Heart left ventricle (tissue), 13 donors: ENCODE results near the gene SLC25A21.

Experiments used
- CTCF ChIP-seq, 12 donors: fragments of 200-600 bp; sonication (generic) in 4 of 12; IDR thresholded peaks; one replicate each; pipeline versions ENCODE4 v1.5.0 to v1.8.0; 2018 to 2022; ENCODE audit warnings: antibody characterized with exemption in 12 of 12, mild to moderate bottlenecking in 5 of 12
- POLR2A ChIP-seq, 2 donors: fragments of 450-650 bp; IDR thresholded peaks; one replicate each; pipeline ENCODE4 v1.6.1; 2017; ENCODE audit warnings: antibody characterized with exemption in 2 of 2, mild to moderate bottlenecking in 2 of 2, moderate library complexity in 2 of 2
- donor health status: ischemic (EF 13 %, LVEDD 7.1; RV severe dilation, severe dysfunction).
- donor health status: DM: no; HTN: yes; CAD: no.
- donor health status: DM: no; HTN: no; CAD: no.
- donor health status: ischemic (EF 25% LVEDD 6.9; RV normal size, moderate dysfunction).
- donor health status: ischemic (EF 25% LVEDD 5.7; RV mildly dilated, moderate dysfunction).
- donor health status: ischemic (EF 35%, LVEDD 5.7; RV mildly dilated, moderate dysfunction).
- donor health status: nonischemic (EF 11% LVEDD 7.7; RV severe dilation, severe dysfunction).
- donor health status: DM: yes; HTN: yes; CAD: no.
- donor health status: PGD.
- donor health status: ischemic (EF 29% LVEDD 5.4; RV normal size, mild dysfunction).
- donor health status: nonischemic (EF 23%, LVEDD 6.1; RV moderate dilation, normal function).

- no peak for TF ChIP-seq POLR2A (IDR thresholded peaks at IDR 0.05)
- TF ChIP-seq CTCF (IDR thresholded peaks at IDR 0.05) = no peak
Observed at GRCh38 chr14:37131205-37131604, 41.2 kb downstream of the SLC25A21 start.
